Neural crest cell (in vitro differentiated cells): ENCODE results near the gene HBQ1. TPM values are rescaled to one million over a fixed set of nuclear protein-coding genes. Genes with fewer than 3 reads are reported as not detected.
"Not testable (repeated sequence)": the region's sequence is repeated elsewhere in the genome, so short reads cannot be mapped to it uniquely, and the experiment has no call there.

Experiments
- DNase-seq: peaks from one replicate; pipeline ENCODE4 v3.0.0; 2021; ENCODE audit warnings: low read depth, mixed read lengths, low spot score
- H3K27ac Mint-ChIP-seq: one replicate; pipeline ENCODE4 v1.8.0; 2021; ENCODE audit warnings: mild to moderate bottlenecking, mixed read lengths; ENCODE audit not compliant: unreplicated experiment
- H3K27me3 Mint-ChIP-seq: 2 replicates; pipeline ENCODE4 v1.8.0; 2021; ENCODE audit warnings: low read depth, mild to moderate bottlenecking, mixed read lengths
- H3K36me3 Mint-ChIP-seq: 2 replicates; pipeline ENCODE4 v1.8.0; 2021; ENCODE audit warnings: low read depth, mild to moderate bottlenecking, mixed read lengths
- H3K4me1 Mint-ChIP-seq: 2 replicates; pipeline ENCODE4 v1.8.0; 2021; ENCODE audit warnings: mixed read lengths
- H3K4me3 Mint-ChIP-seq: one replicate; pipeline ENCODE4 v1.8.0; 2021; ENCODE audit warnings: mild to moderate bottlenecking, mixed read lengths
- H3K9me3 Mint-ChIP-seq: 2 replicates; pipeline ENCODE4 v1.8.0; 2021; ENCODE audit warnings: mixed read lengths
- total RNA-seq: library from RNA; stranded (reverse); gene quantifications from 2 replicates; pipeline ENCODE4 v1.2.1, GENCODE V29; 2021
- TF ChIP-seq, protein P1 (sequence below): fragments of 200-600 bp; sonication (generic); conservative IDR thresholded peaks from 2 replicates; pipeline ENCODE4 v1.5.0; 2021; ENCODE audit warnings: antibody characterized with exemption, mild to moderate bottlenecking

HBQ1 gene
- total RNA-seq, 1 donor from 2014 or later: 1.8 TPM

DNA sequence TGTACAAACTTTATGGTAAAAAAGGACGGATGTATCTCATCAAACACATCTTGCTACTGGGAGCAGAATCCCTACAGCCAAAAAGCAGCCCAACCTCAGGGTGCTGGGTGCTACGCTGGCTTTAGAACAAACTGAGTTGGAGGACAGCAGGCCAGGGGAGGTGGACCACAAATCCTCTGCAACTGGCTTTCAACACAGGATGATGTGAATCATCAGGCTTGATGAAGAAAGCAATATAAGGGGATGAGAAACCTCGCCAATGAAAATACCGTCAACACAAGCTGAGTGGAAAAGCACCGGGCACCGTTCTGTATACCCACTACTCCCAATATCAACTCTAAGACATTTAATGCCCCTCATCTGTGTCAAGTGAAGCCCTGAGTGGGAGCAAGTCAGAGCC, 14.3 kb downstream of the HBQ1 start:
- TF ChIP-seq, protein P1, sequence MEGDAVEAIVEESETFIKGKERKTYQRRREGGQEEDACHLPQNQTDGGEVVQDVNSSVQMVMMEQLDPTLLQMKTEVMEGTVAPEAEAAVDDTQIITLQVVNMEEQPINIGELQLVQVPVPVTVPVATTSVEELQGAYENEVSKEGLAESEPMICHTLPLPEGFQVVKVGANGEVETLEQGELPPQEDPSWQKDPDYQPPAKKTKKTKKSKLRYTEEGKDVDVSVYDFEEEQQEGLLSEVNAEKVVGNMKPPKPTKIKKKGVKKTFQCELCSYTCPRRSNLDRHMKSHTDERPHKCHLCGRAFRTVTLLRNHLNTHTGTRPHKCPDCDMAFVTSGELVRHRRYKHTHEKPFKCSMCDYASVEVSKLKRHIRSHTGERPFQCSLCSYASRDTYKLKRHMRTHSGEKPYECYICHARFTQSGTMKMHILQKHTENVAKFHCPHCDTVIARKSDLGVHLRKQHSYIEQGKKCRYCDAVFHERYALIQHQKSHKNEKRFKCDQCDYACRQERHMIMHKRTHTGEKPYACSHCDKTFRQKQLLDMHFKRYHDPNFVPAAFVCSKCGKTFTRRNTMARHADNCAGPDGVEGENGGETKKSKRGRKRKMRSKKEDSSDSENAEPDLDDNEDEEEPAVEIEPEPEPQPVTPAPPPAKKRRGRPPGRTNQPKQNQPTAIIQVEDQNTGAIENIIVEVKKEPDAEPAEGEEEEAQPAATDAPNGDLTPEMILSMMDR: no peak
- no peak overlapping the region for H3K4me3 Mint-ChIP-seq
- peaks cover 3% of the 10 kb centered on the region for H3K27me3 Mint-ChIP-seq
- no peak for DNase-seq
- H3K9me3 Mint-ChIP-seq: no peaks in the 10 kb centered on the region
- no peaks in the 10 kb centered on the region for H3K4me1 Mint-ChIP-seq
- no peak overlapping the region for H3K27ac Mint-ChIP-seq
- peaks cover 19% of the 10 kb centered on the region for H3K36me3 Mint-ChIP-seq

DNA sequence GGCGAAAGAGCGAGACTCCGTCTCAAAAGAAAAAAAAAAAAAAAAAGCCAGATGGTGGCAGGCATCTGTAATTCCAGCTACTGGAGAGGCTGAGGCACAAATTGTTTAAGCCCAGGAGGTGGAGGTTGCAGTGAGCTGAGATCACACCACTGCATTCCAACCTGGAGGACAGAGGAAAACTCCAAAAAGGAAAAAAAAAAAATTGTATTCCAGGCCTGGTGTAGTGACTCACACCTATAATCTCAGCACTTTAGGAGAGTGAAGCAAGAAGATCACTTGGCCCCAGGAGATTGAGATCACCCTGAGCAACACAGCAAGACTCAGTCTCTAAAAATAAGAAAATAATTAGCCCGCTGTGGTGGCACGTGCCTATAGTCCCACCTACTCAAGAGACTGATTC, 20.1 kb downstream of the HBQ1 start:
- H3K4me3 Mint-ChIP-seq: no peak overlapping the region
- no peak for DNase-seq
- H3K36me3 Mint-ChIP-seq: peaks cover 11% of the 10 kb centered on the region
- H3K4me1 Mint-ChIP-seq: no peaks in the 10 kb centered on the region
- no peak overlapping the region for H3K27ac Mint-ChIP-seq
- no peaks in the 10 kb centered on the region for H3K27me3 Mint-ChIP-seq
- TF ChIP-seq, protein P1: no peak
- H3K9me3 Mint-ChIP-seq: no peaks in the 10 kb centered on the region

DNA sequence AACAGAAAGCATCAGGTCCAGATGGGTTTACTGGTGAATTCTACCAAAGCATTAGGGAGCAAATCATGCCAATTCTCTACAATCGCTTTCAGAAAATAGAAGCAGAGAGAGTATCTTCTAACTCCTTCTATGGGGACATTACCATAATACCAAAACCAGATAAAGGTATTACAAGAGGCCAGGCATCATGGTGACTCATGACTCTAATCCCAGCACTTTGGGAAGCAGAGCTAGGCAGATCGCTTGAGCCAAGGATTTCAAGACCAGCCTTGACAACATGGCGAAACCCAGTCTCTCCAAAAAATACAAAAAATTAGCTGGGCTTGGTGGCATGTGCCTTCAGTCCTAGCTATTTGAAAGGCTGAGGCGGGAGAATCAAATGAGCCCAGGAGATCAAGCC, 23.0 kb downstream of the HBQ1 start:
- Mint-ChIP-seq H3K4me3 (no peak overlapping the region), H3K27me3 (no peaks in the 10 kb centered on the region), H3K4me1 (no peaks in the 10 kb centered on the region), H3K27ac (no peak overlapping the region), H3K9me3 (no peaks in the 10 kb centered on the region), H3K36me3 (peaks cover 13% of the 10 kb centered on the region)
- DNase-seq: no peak
- TF ChIP-seq, protein P1: no peak

DNA sequence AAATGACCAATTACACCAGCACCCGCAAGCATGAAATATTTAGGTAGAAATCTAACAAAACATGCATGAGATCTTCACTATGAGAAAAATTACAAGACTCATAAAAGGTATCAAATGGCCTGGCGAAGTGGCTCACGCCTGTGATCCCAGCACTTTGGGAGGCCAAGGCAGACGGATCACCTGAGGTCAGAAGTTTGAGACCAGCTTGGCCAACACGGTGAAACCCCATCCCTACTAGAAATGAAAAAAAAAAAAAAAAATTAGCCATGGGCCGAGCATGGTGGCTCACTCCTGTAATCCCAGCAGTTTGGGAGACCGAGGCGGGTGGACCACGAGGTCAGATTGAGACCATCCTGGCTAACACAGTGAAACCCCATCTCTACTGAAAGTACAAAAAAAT, 23.8 kb downstream of the HBQ1 start:
- not testable (repeated sequence) for H3K27me3 Mint-ChIP-seq, H3K9me3 Mint-ChIP-seq, DNase-seq, H3K4me1 Mint-ChIP-seq, H3K27ac Mint-ChIP-seq, H3K4me3 Mint-ChIP-seq
- H3K36me3 Mint-ChIP-seq: peaks cover 16% of the 10 kb centered on the region

DNA sequence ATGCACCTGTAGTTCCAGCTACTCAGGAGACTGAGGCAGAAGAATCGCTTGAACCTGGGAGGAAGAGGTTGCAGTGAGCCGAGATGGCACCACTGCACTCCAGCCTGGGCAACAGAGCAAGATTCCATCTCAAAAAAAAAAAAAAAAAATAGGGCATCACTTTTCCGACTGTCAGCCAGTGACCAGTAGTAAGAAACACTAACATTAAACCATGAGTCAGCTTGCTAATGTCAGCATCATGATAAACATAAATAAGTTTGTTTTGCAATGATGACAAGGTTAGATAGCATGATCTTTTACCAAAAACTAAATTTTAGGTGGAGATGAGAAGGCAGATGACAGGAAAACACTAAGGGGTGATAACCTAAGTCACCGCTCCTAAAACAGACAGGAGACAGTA, 29.1 kb downstream of the HBQ1 start:
- H3K4me1 Mint-ChIP-seq, H3K27me3 Mint-ChIP-seq, H3K27ac Mint-ChIP-seq, H3K4me3 Mint-ChIP-seq, H3K36me3 Mint-ChIP-seq, H3K9me3 Mint-ChIP-seq, DNase-seq: not testable (repeated sequence)

DNA sequence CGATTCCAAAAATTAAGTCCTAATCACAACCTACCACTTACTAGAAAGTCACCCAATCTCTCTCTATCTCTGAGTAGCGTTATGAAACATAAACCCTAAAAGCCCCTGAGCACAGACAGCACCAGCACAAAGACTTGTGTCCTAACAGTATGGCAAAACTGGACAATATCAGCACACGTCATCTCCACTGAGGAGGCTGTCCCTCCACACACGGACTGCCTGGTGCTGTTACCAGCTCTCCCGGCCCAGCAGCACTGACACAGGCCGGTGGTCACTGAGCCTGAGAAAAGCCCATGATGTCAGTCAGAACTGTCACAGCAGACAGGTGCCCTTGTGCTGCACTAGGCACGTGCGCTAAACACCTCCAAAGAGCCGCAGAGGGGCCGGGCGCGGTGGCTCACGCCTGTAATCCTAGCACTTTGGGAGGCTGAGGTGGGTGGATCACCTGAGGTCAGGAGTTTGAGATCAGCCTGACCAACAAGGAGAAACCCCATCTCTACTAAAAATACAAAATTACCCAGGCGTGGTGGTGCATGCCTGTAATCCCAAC, 31.4 kb downstream of the HBQ1 start:
- H3K36me3 Mint-ChIP-seq: peaks cover 13% of the 10 kb centered on the region
- not testable (repeated sequence) for H3K27me3 Mint-ChIP-seq, H3K4me1 Mint-ChIP-seq, H3K4me3 Mint-ChIP-seq, H3K27ac Mint-ChIP-seq, DNase-seq, H3K9me3 Mint-ChIP-seq

DNA sequence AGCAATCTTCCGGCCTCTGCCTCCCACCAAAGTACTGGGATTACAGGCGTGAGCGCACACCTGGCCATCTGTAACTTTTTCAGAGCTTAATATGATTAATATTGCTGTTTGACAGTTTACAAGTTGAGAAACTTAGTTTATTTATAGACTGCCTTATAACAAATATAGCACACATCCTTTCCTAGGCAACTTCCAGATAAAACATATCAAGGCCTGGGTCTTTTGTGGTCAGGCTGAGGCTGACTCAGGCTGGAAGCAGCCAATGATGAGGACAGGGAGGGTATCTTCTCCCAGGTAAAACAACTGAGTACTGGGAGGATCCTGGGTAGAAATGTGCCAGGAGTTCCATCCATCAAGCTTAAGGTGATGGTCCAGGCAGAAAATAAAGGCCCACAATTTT, 32.7 kb downstream of the HBQ1 start:
- Mint-ChIP-seq H3K36me3 (peaks cover 13% of the 10 kb centered on the region), H3K4me3 (no peak overlapping the region), H3K27ac (no peak overlapping the region), H3K9me3 (no peaks in the 10 kb centered on the region), H3K4me1 (no peaks in the 10 kb centered on the region), H3K27me3 (no peaks in the 10 kb centered on the region)
- TF ChIP-seq, protein P1: no peak
- DNase-seq: no peak
